Testis (tissue), 3 donors: ENCODE data around the gene ATP8A1. TPM values are rescaled to one million over a fixed set of nuclear protein-coding genes. Genes with fewer than 3 reads are reported as not detected.

Experiments
- DNase-seq: peaks from one replicate; pipeline ENCODE4 v3.0.0-alpha.2; 2019
- H3K27ac ChIP-seq, 2 donors: fragments of 200-600 bp; sonication (generic); one replicate each; pipeline ENCODE4 v1.5.1; 2019
- H3K27me3 ChIP-seq: fragments of 200-600 bp; sonication (generic); one replicate; pipeline ENCODE4 v1.5.1; 2019
- H3K36me3 ChIP-seq: fragments of 200-600 bp; sonication (generic); one replicate; pipeline ENCODE4 v1.5.1; 2017; ENCODE audit warnings: low read depth; ENCODE audit errors: missing control alignments
- H3K4me1 ChIP-seq: fragments of 200-600 bp; sonication (generic); one replicate; pipeline ENCODE4 v1.5.1; 2019
- H3K4me3 ChIP-seq, 2 donors: fragments of 200-600 bp; sonication (generic); one replicate each; pipeline ENCODE4 v1.5.1; 2017 to 2019
- H3K9me3 ChIP-seq: fragments of 200-600 bp; sonication (generic); one replicate; pipeline ENCODE4 v1.5.1; 2017
- POLR2A ChIP-seq: fragments of 450-650 bp; IDR thresholded peaks from one replicate; pipeline ENCODE4 v1.6.1; 2017; ENCODE audit warnings: antibody characterized with exemption, mild to moderate bottlenecking, moderate library complexity
- WGBS, 2 donors: methylation state at CpG; one replicate each; pipeline ENCODE4 v1.1.5; 2018; 5-methylcytosine and 5-hydroxymethylcytosine counted together
- intact Hi-C: fragments of 100-400 bp; cut with DNase I; formaldehyde crosslinking; loops from one replicate; pipeline ENCODE4 v1.15.1; 2023; ENCODE audit warnings: low total_unique reads
- polyA plus RNA-seq: library from polyadenylated mRNA; stranded (reverse); fragments of 350-450 nt; fragmentation: Illumina TruSeq; extraction: RNeasy Lipid Tissue Mini Kit (QIAGEN cat#74804); gene quantifications from one replicate; pipeline ENCODE4 v1.2.3, GENCODE V29; 2014; ENCODE audit warnings: low read depth, low replicate concordance; ENCODE audit not compliant: insufficient read depth
- total RNA-seq, 2 donors: library from RNA; depleted of rRNA; stranded (reverse); fragments of >200 nt; gene quantifications; one replicate each; pipeline ENCODE4 v1.2.3, GENCODE V29; 2016
- TF ChIP-seq, protein P1 (sequence below), 3 experiments: fragments of 450-650 bp in 2 of 3; fragments of 200-600 bp in 1 of 3; sonication (generic) in 1 of 3; IDR thresholded peaks; one replicate each; pipeline ENCODE4 v1.5.1; 2016 to 2019; ENCODE audit warnings: antibody characterized with exemption in 3 of 3, mild to moderate bottlenecking in 2 of 3, moderate library complexity in 1 of 3

The ATP8A1 gene
- total and polyA plus RNA-seq, 3 donors from 2014 or later, result 5.5 to 32.5 (median 18.8) TPM

DNA sequence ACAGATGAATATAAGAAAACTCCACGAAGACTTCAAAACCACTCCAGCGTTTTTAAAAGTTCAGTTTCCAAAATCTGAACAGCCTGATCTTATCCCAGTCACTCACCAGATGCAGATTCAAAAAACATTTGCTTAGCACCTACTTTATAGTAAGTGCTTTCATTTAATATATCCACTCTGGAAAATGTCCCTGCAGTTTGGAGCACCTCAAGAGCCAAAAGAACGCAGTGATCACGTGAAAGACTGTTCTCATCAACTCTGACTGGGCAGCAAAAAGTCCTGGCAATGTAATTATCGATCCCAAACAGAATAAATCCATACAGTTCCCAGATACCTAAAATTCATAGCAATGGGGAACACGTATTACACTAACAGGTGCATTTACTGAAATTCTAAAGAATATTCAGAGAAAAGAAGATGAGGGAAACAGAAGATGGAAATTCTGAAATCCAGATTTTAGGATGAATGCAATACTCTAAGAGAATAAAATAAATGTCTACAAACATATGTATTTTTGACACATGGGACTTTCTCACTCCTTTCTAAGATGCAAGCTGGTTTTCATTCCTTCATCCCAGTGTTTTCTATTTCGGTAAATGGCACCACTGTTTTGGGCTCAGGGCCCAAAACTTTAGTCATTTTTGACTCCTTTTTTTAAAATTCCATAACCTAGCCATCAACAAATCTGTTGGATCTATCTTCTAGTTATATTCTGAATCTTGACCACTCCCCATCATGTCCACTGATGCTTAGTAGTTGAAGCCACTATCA is 13.9 kb downstream of the ATP8A1 start:
- no peak overlapping the region for H3K27ac ChIP-seq

DNA sequence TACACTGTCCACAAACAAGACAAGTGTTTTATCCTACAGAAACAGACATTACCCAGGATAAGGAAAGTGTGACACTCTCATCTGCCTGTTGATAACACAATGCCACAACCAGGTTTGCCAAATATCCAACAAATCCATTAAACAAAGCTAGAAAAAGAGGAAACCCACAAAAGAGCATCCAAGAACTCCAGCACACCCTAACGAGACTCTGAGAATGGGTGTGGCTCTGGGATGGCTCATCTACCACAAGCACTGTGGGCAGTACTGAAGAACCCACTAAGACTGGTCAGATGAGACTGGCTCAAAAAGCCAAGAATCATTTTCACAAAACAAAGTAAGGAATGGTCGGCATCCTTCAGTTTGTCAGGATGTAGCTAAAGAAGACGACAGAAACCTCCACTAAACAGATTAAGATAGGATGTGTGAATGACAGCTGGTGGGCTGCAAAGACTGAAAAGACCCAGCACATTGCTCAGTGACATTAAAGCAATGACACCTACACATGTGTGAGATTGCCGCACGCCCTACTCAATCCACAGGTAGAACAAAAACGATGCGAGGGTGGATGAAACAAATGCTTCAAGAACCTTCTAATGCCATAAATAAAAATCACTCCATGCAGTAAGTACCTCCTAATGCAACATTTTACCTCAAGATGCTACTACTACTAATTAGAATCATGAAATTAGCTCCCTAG is 14.7 kb downstream of the ATP8A1 start:
- Histone ChIP-seq H3K36me3 (no peaks in the 10 kb centered on the region), H3K4me1 (no peaks in the 10 kb centered on the region), H3K27me3 (no peaks in the 10 kb centered on the region), H3K27ac (no peak overlapping the region), H3K4me3 (no peak overlapping the region), H3K9me3 (no peaks in the 10 kb centered on the region)
- DNase-seq, result no peak
- WGBS, 2 donors, result 88% methylated on average over 7 of the region's 7 CpGs
- TF ChIP-seq, protein P1, sequence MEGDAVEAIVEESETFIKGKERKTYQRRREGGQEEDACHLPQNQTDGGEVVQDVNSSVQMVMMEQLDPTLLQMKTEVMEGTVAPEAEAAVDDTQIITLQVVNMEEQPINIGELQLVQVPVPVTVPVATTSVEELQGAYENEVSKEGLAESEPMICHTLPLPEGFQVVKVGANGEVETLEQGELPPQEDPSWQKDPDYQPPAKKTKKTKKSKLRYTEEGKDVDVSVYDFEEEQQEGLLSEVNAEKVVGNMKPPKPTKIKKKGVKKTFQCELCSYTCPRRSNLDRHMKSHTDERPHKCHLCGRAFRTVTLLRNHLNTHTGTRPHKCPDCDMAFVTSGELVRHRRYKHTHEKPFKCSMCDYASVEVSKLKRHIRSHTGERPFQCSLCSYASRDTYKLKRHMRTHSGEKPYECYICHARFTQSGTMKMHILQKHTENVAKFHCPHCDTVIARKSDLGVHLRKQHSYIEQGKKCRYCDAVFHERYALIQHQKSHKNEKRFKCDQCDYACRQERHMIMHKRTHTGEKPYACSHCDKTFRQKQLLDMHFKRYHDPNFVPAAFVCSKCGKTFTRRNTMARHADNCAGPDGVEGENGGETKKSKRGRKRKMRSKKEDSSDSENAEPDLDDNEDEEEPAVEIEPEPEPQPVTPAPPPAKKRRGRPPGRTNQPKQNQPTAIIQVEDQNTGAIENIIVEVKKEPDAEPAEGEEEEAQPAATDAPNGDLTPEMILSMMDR (IDR thresholded peaks at IDR 0.05), result no peak
- no peak for TF ChIP-seq POLR2A
- intact Hi-C loops, result no loop called here

More for the DNA sequence above, 13.9 kb downstream of the ATP8A1 start:
- intact Hi-C loops, result no loop called here
- H3K4me3 ChIP-seq, result no peak overlapping the region
- no peaks in the 10 kb centered on the region for H3K9me3 ChIP-seq
- TF ChIP-seq POLR2A, result no peak
- TF ChIP-seq, protein P1 (IDR thresholded peaks at IDR 0.05), result no peak
- H3K27me3 ChIP-seq, result no peaks in the 10 kb centered on the region
- H3K36me3 ChIP-seq, result no peaks in the 10 kb centered on the region
- DNase-seq, result no peak
- WGBS, 2 donors, result 93 to 94% methylated on average over 7 of the region's 7 CpGs
- no peaks in the 10 kb centered on the region for H3K4me1 ChIP-seq

DNA sequence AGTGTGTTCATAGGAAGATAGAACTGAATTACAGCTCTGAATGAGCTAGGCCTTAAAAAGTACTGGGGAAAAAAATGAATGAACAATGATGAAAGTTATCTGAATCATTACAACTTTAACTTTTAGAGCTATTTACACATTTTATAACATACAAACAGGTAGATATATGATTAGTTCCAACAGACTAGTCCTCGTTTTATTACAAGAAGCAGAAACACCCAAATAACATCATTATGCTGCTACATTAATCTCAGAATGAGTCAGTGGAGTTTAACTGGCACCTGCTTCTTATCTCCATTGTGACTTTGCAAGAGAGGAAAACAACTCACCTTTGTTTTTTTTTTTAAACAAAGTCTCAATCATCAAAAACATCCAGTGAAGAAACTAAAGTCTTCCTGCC is 15.2 kb downstream of the ATP8A1 start:
- Histone ChIP-seq H3K9me3 (no peaks in the 10 kb centered on the region), H3K36me3 (no peaks in the 10 kb centered on the region), H3K27me3 (no peaks in the 10 kb centered on the region), H3K27ac (no peak overlapping the region), H3K4me1 (no peaks in the 10 kb centered on the region), H3K4me3 (no peak overlapping the region)
- TF ChIP-seq, protein P1 (IDR thresholded peaks at IDR 0.05), result no peak
- TF ChIP-seq POLR2A, result no peak
- 67 to 84% methylated on average over 1 of the region's 1 CpG for WGBS, 2 donors
- intact Hi-C loops, result no loop called here
- DNase-seq, result no peak

DNA sequence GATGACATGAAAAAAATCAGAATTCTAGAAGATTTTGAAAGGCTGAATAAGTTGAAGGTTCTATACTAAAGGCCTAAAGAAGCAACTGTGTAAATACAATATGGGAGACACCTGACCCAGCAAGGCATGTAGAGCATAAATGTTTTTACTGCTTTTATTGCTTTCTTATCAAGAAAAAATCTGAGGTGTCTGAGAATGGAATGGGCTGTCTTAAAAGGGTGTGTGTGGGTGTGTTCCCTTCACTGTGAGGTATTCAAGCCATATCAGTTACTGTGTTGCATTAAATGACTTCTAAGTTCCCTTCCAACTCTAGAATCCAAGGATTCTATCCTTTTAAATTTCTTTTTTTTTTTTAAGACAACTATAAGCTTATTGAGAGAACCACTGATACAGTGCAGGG is 15.7 kb downstream of the ATP8A1 start:
- intact Hi-C loops, result no loop called here
- no peak for TF ChIP-seq POLR2A
- TF ChIP-seq, protein P1 (IDR thresholded peaks at IDR 0.05), result no peak
- Histone ChIP-seq H3K36me3 (no peaks in the 10 kb centered on the region), H3K27me3 (no peaks in the 10 kb centered on the region), H3K4me1 (no peaks in the 10 kb centered on the region), H3K9me3 (no peaks in the 10 kb centered on the region), H3K4me3 (no peak overlapping the region), H3K27ac (no peak overlapping the region)
- no peak for DNase-seq
